ENCODE data around the gene SEPTIN11.
A peak's percentile ranks its signal among the peaks of the same experiment; 100 is the strongest.

The SEPTIN11 gene

GRCh38 chr4:76984788-76985211 is 35.2 kb downstream of the SEPTIN11 start:
- peak; percentile 100 for DNase-seq (ENCODE audit: low read depth)
- TF ChIP-seq CTCF (conservative IDR thresholded peaks at IDR 0.05; ENCODE audit: low read depth, low read length): no peak
- no peak overlapping the region for H3K4me3 ChIP-seq (ENCODE audit: low read depth, low read length)

- peak; percentile 56 for TF ChIP-seq CTCF (conservative IDR thresholded peaks at IDR 0.05; ENCODE audit: low read depth, low read length)
- H3K4me3 ChIP-seq (ENCODE audit: low read depth, low read length): peak overlapping the region; percentile 34
- peak; percentile 98 for DNase-seq (ENCODE audit: low read depth)
Observed at GRCh38 chr4:76987153-76987591, 37.6 kb downstream of the SEPTIN11 start.

GRCh38 chr4:76987685-76988084 is 38.1 kb downstream of the SEPTIN11 start:
- no peak for TF ChIP-seq CTCF (conservative IDR thresholded peaks at IDR 0.05; ENCODE audit: low read depth, low read length)
- peak overlapping the region; percentile 34 for H3K4me3 ChIP-seq (ENCODE audit: low read depth, low read length)
- DNase-seq (ENCODE audit: low read depth): no peak

- TF ChIP-seq CTCF (conservative IDR thresholded peaks at IDR 0.05; ENCODE audit: low read depth, low read length): no peak
- no peak for DNase-seq (ENCODE audit: low read depth)
- no peak overlapping the region for H3K4me3 ChIP-seq (ENCODE audit: low read depth, low read length)
Observed at GRCh38 chr4:76989391-76990061, 40.0 kb downstream of the SEPTIN11 start.

- DNase-seq (ENCODE audit: low read depth): peak; percentile 91
- H3K4me3 ChIP-seq (ENCODE audit: low read depth, low read length): no peak overlapping the region
- peak; percentile 19 for TF ChIP-seq CTCF (conservative IDR thresholded peaks at IDR 0.05; ENCODE audit: low read depth, low read length)
Observed at GRCh38 chr4:76990288-76991080, 40.9 kb downstream of the SEPTIN11 start.

GRCh38 chr4:76991161-76991660 is 41.7 kb downstream of the SEPTIN11 start:
- no peak for TF ChIP-seq CTCF (conservative IDR thresholded peaks at IDR 0.05; ENCODE audit: low read depth, low read length)
- no peak overlapping the region for H3K4me3 ChIP-seq (ENCODE audit: low read depth, low read length)
- no peak for DNase-seq (ENCODE audit: low read depth)

All from choroid plexus epithelial cell (primary cell).